Panc1 (cell line): ENCODE measurements around the gene NEGR1. TPM values are rescaled to one million over a fixed set of nuclear protein-coding genes. Genes with fewer than 3 reads are reported as not detected.

Source experiments
- ATAC-seq: fragments of 200-7000 bp; cut with Tn5 transposase; 2 replicates; pipeline ENCODE4 v1.9.1; 2020; ENCODE audit warnings: mild to moderate bottlenecking, moderate library complexity
- BruUV-seq: library from RNA; stranded (reverse); fragments of 400-500 nt; replicated peaks from 2 replicates; lab custom pipeline; 2021; lab: Mats Ljungman, UMichigan
- CTCF ChIA-PET: fragments of 300-600 bp; sonication (Branson Sonifier 250); formaldehyde crosslinking; loops from one replicate; lab custom pipeline; 2022; ENCODE audit warnings: antibody characterized with exemption; lab: Charles Lee
- POLR2A ChIA-PET: fragments of 300-600 bp; sonication (Branson Sonifier 250); formaldehyde crosslinking; loops from one replicate; lab custom pipeline; 2022; ENCODE audit warnings: antibody characterized with exemption; lab: Charles Lee
- DNase-seq: peaks from one replicate; pipeline ENCODE4 v3.0.0-alpha.2; 2010; ENCODE audit warnings: low read depth, low spot score
- H3K27ac ChIP-seq: 2 replicates; pipeline ENCODE4 v1.5.1; 2011; ENCODE audit warnings: mild to moderate bottlenecking, low read length, inconsistent platforms
- H3K27me3 ChIP-seq: fragments of 200-500 bp; sonication (Bioruptor generic); 2 replicates; pipeline ENCODE4 v1.6.0; 2014; ENCODE audit warnings: low read length, inconsistent platforms; ENCODE audit not compliant: control insufficient read depth, insufficient read depth
- H3K36me3 ChIP-seq: fragments of 200-500 bp; sonication (Bioruptor generic); 2 replicates; pipeline ENCODE4 v1.5.1; 2014; ENCODE audit warnings: inconsistent platforms, mild to moderate bottlenecking, low read length, moderate library complexity; ENCODE audit not compliant: control insufficient read depth, insufficient read depth
- H3K4me1 ChIP-seq: 2 replicates; pipeline ENCODE4 v1.5.1; 2011; ENCODE audit warnings: inconsistent platforms, mild to moderate bottlenecking, low read length, moderate library complexity; ENCODE audit not compliant: control insufficient read depth, insufficient read depth
- H3K4me3 ChIP-seq, 2 experiments: 2 replicates each; pipeline ENCODE4 v1.5.1; 2011 to 2012; ENCODE audit warnings: low read depth in 2 of 2, low read length in 2 of 2, mild to moderate bottlenecking in 2 of 2, inconsistent platforms in 1 of 2, moderate library complexity in 1 of 2
- H3K9me3 ChIP-seq: fragments of 200-500 bp; sonication (Bioruptor generic); 2 replicates; pipeline ENCODE4 v1.5.1; 2014; ENCODE audit warnings: low read depth, mild to moderate bottlenecking, inconsistent platforms, low read length, moderate library complexity; ENCODE audit not compliant: control insufficient read depth, insufficient read depth
- CTCF ChIP-seq: fragments of 450-650 bp; IDR thresholded peaks from 2 replicates; pipeline ENCODE4 v1.5.1; 2017; ENCODE audit warnings: mild to moderate bottlenecking
- POLR2AphosphoS5 ChIP-seq: IDR thresholded peaks from 2 replicates; pipeline ENCODE4 v1.6.1; 2012; ENCODE audit warnings: mild to moderate bottlenecking, low read depth, low read length, moderate library complexity
- REST ChIP-seq, 2 experiments: IDR thresholded peaks; 2 replicates each; pipeline ENCODE4 v1.6.1; 2011 to 2012; ENCODE audit warnings: low read depth in 2 of 2, control low read depth in 1 of 2, low read length in 1 of 2, mild to moderate bottlenecking in 1 of 2, moderate library complexity in 1 of 2; ENCODE audit not compliant: insufficient read depth in 1 of 2
- SIN3A ChIP-seq: IDR thresholded peaks from 2 replicates; pipeline ENCODE4 v1.6.1; 2012; ENCODE audit warnings: low read depth, mild to moderate bottlenecking, low read length, moderate library complexity, borderline replicate concordance; ENCODE audit not compliant: insufficient read depth
- TCF7L2 ChIP-seq: IDR thresholded peaks from 2 replicates; pipeline ENCODE4 v1.6.1; 2011; ENCODE audit warnings: mild to moderate bottlenecking, low read depth, low read length, inconsistent platforms
- in situ Hi-C: cut with HindIII; loops from 2 replicates; pipeline ENCODE4 v1.10.0; 2016; ENCODE audit warnings: low sequenced_read_pairs, low pct_unique_long_range_greater_than_20kb
- intact Hi-C: fragments of 100-400 bp; cut with micrococcal nuclease; formaldehyde crosslinking; loops from one replicate; pipeline ENCODE4 v1.10.0; 2022; ENCODE audit not compliant: unreplicated experiment
- total RNA-seq: library from RNA; stranded (reverse); gene quantifications from one replicate; pipeline ENCODE4 v1.2.1, GENCODE V29; 2021; ENCODE audit not compliant: unreplicated experiment

The NEGR1 gene
- total RNA-seq, 1 experiment from 2014 or later = 2.7 TPM

DNA sequence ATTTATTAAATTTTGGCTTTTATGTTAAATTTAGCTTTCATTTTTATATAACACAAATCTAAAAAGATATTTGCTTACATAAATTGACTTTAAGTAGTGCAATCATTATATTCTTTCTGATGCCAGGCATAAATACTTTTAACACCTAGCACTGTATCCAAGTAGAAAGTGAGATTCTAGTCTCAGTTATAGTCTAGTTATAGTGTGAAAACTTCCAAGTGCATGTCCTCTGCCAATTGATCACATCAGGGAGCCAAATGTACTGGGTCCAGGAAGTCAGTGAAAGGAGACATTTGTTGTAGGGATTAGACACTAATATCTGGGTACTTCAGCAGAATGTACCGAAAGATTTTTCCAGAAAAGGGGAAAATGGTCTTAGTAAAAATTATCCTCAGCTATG, 910.8 kb downstream of the NEGR1 start:
- ATAC-seq = no peak
- no TSS peak for BruUV-seq
- Histone ChIP-seq H3K27me3 (no peaks in the 10 kb centered on the region), H3K4me1 (no peaks in the 10 kb centered on the region), H3K36me3 (no peaks in the 10 kb centered on the region), H3K9me3 (no peaks in the 10 kb centered on the region), H3K27ac (no peak overlapping the region), H3K4me3 (no peak overlapping the region)
- in situ Hi-C loops = no loop called here
- CTCF ChIA-PET = no interaction called here
- no peak for DNase-seq
- intact Hi-C loops = no loop called here
- TF ChIP-seq CTCF (no peak), REST (IDR thresholded peaks at IDR 0.05; ENCODE audit: insufficient read depth in 1 of 2, low read depth in 2 of 2, low read length in 1 of 2) (no peak), POLR2AphosphoS5 (no peak), TCF7L2 (no peak), SIN3A (no peak)
- POLR2A ChIA-PET = no interaction called here

DNA sequence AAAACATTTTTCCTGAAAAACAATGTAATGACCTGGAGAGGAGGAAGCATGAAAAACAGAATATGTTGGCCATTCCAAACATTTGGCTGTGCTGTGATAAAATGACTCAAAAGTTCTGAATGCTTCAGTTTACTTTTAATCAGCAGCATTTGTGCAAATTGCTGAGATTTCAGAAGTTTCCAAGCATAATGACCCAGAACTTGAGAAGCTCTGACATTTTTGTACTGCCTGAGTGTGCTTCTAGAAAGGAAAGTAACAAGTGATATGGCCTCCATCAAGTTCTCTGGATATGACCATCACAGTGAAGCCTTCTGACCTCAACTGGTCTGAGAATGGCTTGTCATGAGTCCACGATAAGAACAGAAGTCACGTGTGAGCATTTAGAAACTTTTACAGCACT, 918.1 kb downstream of the NEGR1 start:
- ATAC-seq = no peak
- CTCF ChIA-PET = no interaction called here
- in situ Hi-C loops = no loop called here
- no peaks in the 10 kb centered on the region for H3K27me3 ChIP-seq
- no peak overlapping the region for H3K27ac ChIP-seq
- H3K9me3 ChIP-seq = no peaks in the 10 kb centered on the region
- POLR2A ChIA-PET = no interaction called here
- BruUV-seq = no TSS peak
- intact Hi-C loops = no loop called here
- no peaks in the 10 kb centered on the region for H3K4me1 ChIP-seq
- DNase-seq = no peak
- no peaks in the 10 kb centered on the region for H3K36me3 ChIP-seq
- no peak overlapping the region for H3K4me3 ChIP-seq
- TF ChIP-seq REST (IDR thresholded peaks at IDR 0.05; ENCODE audit: insufficient read depth in 1 of 2, low read depth in 2 of 2, low read length in 1 of 2) (no peak), POLR2AphosphoS5 (no peak), TCF7L2 (no peak), CTCF (no peak), SIN3A (no peak)
